ENCODE data around the gene ANO10.
"Not testable (repeated sequence)": the region's sequence is repeated elsewhere in the genome, so short reads cannot be mapped to it uniquely, and the experiment has no call there.

The ANO10 gene

DNA sequence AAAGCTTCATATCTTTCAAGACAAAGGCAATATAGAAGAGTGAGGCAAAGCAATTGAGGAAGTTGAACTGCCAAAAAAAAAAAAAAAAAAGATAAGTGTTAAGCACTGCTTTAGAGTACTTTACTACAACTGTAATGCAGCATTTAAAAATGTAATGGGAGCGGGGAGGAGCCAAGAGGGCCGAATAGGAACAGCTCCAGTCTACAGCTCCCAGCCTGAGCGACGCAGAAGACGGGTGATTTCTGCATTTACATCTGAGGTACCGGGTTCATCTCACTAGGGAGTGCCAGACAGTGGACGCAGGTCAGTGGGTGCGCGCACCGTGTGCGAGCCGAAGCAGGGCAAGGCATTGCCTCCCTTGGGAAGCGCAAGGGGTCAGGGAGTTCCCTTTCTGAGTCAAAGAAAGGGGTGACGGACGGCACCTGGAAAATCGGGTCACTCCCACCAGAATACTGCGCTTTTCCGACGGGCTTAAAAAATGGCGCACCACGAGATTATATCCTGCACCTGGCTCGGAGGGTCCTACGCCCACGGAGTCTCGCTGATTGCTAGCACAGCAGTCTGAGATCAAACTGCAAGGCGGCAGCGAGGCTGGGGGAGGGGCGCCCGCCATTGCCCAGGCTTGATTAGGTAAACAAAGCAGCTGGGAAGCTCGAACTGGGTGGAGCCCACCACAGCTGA, 56.0 kb downstream of the ANO10 start:
- DNase-seq = not testable (repeated sequence)

GRCh38 chr3:43559961-43560360, 61.9 kb downstream of the ANO10 start:
- DNase-seq = no peak

DNA sequence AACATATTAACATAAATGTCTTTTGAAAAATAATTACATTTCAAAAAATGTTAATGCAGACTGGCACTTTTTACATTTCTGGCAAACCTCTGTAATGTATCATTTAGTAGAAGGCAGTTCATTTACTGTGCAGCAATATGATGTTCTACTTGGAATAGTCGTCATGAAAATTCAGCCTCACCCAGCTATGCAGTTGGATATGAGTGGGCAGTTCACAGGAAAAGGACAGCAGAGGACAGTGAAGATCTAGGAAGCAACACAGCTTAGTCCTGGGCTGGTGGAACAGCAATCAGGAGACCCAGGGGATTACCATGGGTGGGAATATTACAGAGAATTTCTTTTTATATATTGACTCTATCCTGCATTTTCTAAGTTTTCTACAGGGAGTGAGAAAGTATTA, 63.6 kb downstream of the ANO10 start:
- DNase-seq = no peak

DNA sequence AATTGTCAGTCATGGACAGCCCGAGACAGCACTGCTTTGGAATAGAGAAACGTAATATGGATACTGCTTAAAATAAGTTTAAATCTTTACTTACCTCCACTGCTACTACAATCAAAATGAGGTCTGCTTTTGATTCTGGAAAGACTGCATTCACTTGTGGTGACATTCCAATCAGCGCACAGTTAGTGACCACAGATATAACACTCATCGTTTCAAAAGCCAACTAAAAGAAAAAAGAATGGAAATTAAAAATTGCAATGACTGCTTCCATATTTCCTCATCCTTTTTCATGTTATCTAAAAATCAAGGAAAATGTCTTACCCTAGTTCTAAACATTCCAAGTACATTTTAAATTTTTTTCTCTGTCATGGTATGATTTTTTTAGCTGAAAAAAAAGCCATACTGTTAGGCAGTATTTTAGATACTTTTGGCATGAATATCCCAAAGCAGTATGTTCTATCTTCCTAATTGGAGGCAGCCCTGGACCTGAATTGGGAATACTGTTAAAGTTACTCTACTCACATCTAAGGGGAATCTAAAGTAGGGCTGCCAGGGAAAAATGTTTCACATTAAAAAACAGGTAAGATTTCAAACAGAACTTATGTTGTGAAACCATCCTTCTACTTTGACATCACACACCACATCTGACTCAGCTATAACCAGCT, 72.1 kb downstream of the ANO10 start:
- no peak for DNase-seq

DNA sequence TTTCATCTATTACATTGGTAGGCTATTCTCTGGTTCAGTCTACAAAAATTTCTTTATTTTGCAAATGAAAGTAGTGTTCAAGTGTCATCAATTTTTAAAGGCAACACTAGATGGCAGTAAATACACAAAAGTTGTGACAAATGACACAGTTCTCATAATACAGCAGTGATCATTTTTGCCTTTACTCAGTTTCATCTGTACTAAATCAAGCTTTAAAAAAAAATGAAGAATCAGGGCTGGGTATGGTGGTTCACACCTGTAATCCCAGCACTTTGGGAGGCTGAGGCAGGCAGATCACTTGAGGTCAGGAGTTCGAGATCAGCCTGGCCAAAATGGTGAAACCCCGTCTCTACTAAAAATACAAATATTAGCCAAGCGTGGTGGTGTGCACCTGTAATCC, 77.5 kb downstream of the ANO10 start:
- peak; percentile 2 for DNase-seq

GRCh38 chr3:43542328-43543043, 79.3 kb downstream of the ANO10 start:
- DNase-seq = no peak

GRCh38 chr3:43540624-43541023, 81.2 kb downstream of the ANO10 start:
- DNase-seq = no peak

GRCh38 chr3:43539321-43539720, 82.5 kb downstream of the ANO10 start:
- no peak for DNase-seq

DNA sequence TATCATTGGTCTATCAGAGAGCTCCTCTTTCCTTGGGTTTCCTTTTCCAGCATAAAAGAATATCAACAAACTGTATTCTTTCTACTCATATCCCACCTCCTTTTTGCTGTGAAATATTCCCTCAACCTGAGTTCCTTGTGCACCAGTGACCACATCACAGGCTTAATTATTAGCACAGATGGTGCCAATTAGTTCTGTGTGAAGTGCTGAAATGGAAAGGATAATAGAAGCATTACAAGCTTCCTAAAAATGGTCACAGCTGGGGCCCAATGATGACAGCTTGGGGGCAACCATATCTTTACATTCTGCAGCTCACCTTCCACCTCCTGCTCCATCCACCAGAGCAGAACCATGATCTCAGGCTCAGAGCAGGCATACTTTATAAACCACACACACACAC, 84.6 kb downstream of the ANO10 start:
- no peak for DNase-seq

- no peak for DNase-seq
Measured at GRCh38 chr3:43534675-43535074, 87.1 kb downstream of the ANO10 start.

DNA sequence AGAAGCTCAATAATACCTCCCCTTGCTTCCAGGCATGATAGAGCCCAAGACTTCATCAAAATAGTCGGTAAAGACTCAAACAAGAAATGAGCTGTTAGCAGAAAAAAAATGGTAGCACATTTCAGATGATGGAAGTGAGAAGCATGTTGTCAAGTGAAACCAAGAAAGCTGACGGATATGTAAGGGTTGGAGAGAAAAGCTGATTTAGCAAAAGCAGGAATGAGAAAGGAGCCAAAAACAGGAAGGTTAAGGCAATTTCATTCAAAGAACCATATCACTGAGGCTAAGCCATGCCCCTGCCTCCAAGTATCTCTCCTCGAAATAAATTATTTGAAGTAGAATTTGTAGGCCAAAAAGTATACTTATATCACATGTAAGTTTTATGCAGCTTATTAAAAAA, 88.8 kb downstream of the ANO10 start:
- DNase-seq = no peak

GRCh38 chr3:43531835-43532234, 90.0 kb downstream of the ANO10 start:
- DNase-seq = no peak

- DNase-seq = no peak
Measured at GRCh38 chr3:43528498-43529099, 93.2 kb downstream of the ANO10 start.

DNA sequence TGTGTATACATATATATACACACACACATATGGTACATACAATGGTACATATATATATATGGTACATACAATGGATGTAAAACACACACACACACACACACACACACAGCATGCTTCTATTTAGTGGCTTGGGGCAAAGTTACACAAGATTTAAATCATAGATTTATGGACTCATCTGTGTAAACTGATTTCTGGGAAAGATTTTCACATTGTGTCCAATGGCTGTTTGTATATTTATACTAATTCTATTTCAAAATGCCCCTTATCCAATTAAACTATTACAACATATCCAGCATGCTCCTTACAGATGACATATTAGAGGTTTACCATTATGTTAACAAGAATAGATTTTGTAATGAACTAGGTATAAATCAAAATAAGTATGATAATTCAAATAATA, 94.9 kb downstream of the ANO10 start:
- no peak for DNase-seq

- no peak for DNase-seq
Measured at GRCh38 chr3:43525941-43526607, 95.7 kb downstream of the ANO10 start.

GRCh38 chr3:43525386-43525785, 96.4 kb downstream of the ANO10 start:
- no peak for DNase-seq

- DNase-seq = no peak
Measured at GRCh38 chr3:43523454-43524053, 98.3 kb downstream of the ANO10 start.

DNA sequence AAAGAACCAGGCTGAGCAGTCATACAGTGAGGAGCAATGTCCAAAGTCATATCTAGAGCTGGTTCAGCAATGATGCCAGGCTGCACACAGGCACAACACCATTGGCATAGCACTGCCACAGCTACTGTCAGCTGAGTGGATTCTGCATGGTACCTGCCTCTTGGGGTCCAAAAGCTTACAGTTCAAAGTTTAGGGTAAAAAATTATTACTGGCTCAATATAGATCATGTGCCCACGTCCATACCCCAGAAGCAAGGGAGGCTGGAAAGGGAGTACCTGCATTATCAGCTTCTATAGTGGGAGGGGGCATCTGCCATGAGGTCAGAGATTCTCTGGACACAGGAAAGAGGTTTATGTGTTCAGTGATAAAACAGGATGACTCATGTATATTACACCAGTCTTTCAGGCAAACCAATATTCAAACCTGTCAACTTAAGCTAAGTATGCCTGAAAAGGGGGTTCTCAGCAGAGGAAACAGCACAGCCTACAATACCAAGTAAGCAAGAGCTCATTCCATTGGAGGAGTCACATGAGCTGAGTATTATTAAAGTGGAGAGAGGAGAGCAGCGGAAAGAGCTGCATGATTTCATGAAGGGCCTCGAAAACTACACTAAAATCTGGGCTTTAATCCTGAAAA, 99.0 kb downstream of the ANO10 start:
- DNase-seq = no peak

- DNase-seq = no peak
Measured at GRCh38 chr3:43521941-43522340, 99.9 kb downstream of the ANO10 start.

- not testable (repeated sequence) for DNase-seq
Measured at GRCh38 chr3:43518515-43518914, 103.3 kb downstream of the ANO10 start.

- no peak for DNase-seq
Measured at GRCh38 chr3:43515970-43516635, 105.7 kb downstream of the ANO10 start.
